H54 (cell line): ENCODE measurements around the gene ATF6B.
A peak's percentile ranks its signal among the peaks of the same experiment; 100 is the strongest.
"Not testable (repeated sequence)": the region's sequence is repeated elsewhere in the genome, so short reads cannot be mapped to it uniquely, and the experiment has no call there.

Experiments
- DNase-seq: peaks from one replicate; pipeline ENCODE4 v3.0.0; 2011; ENCODE audit warnings: low spot score, mixed read lengths; ENCODE audit not compliant: insufficient read length
- FAIRE-seq: peaks from 3 replicates; lab custom pipeline; 2011; peaks lifted over from hg19 to GRCh38; lab: Jason Lieb, UNC
- POLR2A ChIP-seq: IDR thresholded peaks from 2 replicates; pipeline ENCODE4 v1.6.1; 2011; ENCODE audit warnings: low read depth, mild to moderate bottlenecking, low read length

The ATF6B gene

DNA sequence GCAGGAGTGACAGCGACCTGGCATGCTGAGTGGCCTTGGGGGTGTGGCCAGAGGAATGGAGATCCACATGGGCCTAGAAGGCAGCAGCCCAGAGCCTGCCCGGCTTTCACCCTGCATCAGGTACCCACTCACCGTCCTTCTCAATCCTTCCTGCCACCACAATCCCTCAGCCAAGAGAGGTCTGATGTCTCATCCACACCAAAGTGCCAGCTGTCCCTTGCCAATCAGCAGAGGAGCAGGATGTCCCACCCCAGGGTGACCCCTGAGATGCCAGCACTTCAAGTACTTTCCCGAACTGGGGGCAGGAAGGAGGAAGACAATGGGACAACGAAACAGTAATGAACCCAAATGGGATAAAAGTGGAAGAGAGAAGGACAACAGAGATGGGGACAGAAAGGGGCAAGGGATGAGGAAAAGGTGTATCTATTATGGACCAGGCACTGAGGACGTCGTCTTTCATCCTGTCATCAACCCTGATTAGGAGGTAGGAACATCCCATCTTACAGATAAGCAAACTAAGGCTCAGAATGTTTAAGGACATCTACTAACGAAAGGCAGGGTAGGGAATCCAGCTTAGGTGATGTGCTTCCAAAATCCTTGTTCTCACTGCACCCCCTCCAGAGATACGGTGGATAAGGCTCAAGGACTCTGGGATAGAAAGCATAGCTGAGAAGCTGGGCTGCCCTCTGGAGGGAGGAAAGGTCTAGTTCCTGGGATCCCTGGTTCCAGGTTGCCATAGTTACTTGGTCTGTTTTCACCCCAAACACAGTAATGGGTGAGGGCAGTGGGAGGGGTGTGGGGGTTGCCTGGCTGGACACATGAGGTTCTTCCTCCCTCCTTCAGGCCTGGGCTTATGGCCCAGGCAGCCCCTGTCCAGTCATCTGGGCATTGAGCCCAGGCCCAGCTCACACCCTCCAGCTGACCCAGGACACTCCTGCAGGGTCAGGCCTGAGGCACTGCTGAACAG, 14.4 kb downstream of the ATF6B start:
- FAIRE-seq: peak; percentile 62
- peak; percentile 83 for DNase-seq
- TF ChIP-seq POLR2A: no peak

DNA sequence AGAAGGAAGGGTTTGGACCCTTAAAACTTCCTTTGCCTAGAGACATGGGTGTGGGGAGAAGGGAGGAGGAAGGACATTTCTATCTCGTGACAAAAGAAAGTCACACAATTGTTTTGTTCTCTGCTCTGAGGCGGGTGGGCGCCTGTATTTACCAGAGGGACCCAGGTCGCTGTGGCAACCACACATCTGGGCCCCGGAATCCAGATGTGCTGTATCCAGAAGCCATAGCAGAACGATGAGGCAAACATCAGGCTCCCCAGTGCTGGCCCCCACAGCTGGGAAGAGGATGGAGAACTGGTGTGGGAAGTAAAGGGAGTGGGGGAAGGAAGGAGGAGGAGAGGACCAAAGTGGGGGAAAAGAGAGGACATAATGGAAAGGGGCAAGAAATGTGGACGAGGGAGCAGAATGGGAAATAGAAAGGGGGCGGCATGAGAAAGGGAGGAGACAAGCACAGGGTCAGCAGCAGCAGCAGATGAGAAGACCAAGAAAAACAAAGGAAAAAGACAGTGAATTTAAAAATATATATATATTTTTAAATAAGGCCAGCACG, 15.5 kb downstream of the ATF6B start:
- FAIRE-seq (no peak), DNase-seq (no peak)
- no peak for TF ChIP-seq POLR2A

DNA sequence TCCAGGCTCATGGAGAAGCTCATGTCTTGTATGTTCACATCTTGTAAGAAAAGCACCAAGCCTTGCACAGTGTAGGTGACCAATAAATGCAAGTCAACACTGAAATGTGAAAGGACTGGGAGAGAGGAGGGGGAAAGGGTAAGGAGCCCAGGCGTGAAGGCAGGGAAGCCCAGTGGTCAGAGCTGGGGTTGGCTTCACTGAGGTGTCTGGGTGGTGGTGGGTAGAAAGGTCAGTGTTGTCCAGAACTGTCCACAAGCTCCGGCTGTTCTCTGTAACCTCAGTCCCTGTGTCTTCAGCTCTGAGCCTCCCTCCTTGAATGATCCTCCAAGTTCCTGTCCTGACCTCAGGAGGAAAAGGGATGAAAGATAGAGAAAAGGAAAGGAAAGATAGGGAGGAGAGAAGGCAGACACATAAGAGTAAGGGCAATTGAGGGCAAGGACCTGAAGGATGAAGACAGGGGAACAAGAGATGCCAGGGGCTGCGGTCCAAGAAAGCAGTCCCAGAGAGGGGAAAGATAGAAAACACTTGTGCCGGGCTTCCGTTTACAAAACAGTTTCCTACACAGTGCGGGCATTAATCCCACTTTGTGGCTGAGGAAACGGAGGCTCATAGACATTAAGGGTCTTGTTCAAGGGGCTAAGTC, 16.5 kb downstream of the ATF6B start:
- FAIRE-seq (no peak), DNase-seq (no peak)
- TF ChIP-seq POLR2A: no peak

DNA sequence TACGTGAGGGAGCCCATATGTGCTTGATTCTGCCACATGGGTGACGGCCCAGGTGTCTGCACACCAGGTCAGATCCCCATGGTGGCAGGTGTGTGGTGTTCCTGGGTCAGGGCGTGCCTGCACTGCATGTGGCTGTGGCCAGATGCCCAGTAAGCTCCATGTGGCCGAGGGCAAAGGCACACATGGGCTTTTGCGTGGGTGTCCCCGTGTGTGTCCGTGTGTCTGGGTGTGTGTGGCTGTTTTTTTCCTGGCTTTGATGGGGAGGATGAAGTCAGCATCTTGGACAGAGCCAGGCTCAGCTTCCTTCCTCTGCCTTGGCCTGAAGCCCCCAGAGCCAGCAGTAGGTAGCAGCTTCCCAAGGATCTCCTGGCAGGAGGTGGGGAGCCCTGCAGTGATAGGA, 17.4 kb downstream of the ATF6B start:
- no peak for TF ChIP-seq POLR2A
- DNase-seq (no peak), FAIRE-seq (no peak)

DNA sequence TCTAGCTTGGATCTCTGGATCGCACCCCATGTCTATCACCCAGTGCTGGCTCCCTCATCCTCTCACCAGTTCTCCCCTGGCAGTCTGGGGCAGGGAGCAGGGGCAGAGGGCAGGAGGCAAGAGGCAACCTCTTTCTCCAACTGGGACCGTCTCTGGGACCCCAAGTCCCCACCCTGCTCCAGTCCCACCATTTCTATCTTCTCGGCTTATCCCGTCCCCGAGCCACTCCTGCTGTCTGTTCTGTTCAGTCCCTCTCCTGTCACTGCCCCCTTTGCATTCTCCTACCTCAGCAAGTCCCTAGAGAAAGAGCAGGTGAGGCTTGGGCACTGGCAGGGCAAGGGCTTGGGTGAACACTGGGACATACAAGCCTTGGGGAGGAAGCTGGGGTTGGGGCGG, 18.3 kb downstream of the ATF6B start:
- DNase-seq (no peak), FAIRE-seq (no peak)
- no peak for TF ChIP-seq POLR2A

DNA sequence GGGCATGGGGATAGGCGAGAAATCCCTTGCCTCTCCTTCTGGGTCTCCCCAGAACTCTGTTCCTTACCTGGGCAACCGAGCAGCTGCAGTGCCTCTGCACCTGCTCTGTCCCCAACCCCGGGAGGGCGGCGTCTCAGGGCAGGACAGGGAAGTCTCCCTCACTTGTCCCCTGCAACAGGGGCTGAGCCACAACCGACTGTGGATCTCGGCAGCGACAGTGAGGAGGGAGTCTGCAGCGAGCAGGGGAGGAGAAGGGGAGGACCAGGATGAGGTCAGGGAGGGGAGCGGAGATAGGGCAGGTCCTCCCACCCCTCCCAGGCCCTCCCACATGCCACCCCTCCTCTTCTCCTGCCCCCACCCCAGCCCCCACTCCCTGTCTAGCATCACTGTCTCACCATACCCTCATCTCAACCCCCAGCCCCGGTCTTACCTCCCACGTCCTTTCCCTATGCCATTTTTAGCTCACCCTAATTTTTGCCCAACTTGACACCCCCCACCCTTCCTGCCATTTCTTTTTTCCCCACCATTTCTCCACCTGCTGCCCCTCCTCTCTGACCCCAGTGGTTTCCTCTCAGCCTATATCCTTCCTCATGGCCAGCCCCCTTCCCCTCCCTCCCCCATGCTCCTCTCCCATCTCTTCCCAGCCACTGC, 18.8 kb downstream of the ATF6B start, which contains the start of gene TNXB:
Gene TNXB (minus strand): TSS at position 225 of the 651 bp plus-strand sequence. CDS start 11,140 bp downstream, outside the sequence.
- DNase-seq (no peak), FAIRE-seq (no peak)
- TF ChIP-seq POLR2A: no peak

DNA sequence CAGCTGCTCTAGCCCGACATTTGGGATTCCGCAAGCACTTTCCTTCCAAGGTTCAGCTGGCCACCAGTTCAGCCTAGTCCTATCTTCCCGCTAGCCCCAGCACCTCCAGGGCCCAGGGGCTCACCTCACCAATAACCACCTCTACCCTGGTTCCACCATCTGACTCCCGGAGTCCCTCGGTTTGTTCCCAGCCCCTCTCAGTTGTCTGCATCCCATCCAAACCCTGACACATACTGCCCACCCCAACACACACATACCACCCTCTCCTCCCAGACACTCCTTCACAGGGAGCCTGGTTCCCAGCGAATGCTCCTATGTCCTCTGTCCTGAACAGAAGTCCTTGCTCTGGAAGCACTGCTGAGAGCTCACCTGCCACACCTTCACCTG, 19.3 kb downstream of the ATF6B start:
- no peak for DNase-seq
- no peak for FAIRE-seq
- no peak for TF ChIP-seq POLR2A

DNA sequence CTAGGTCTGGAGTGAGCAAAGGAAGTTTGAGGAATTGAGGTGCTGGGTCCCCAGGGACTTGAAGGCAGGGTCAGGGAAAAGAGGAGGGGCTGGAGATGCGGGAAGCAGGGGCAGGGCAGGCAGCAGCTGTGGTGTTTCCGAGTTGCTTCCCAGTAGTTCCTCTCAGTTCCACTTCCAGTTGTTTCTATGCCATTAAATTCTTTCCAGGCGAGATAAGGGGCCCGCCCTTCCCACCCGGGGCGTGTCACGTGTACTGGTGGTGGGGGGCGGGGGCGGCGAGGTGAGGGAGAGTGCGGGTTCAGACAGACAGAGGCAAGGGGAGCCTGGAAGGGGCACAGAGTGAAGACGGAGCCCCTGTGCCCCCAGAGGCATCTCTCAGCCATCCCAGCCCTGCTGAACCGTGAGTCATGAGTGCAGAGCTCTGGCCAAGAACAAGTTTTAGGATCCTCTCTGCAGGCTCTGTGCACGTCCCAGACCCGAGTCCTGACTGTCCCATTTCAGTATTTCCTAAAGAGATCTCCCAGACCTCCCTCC, 19.9 kb downstream of the ATF6B start:
- no peak for TF ChIP-seq POLR2A
- no peak for FAIRE-seq
- DNase-seq: no peak

DNA sequence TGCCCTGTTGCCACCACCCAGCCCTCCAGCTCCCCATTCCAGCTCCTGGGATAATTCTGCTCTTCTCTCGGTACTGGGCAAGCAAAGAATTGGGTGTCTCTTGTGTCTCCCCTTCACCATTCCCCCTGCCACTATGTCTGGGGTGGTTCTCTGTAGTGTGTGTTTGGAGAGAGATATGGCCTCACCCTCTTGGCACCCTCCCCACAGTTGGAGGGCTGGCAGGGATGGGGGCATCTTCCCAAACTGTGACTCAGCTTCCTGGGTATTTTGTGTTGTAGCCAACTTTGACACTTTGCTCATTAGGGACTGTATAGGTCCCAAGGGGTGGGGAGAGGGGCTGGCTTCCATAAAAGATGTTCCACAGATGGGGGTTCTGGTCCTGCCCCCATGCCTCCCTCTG, 20.6 kb downstream of the ATF6B start:
- FAIRE-seq (no peak), DNase-seq (no peak)
- no peak for TF ChIP-seq POLR2A

DNA sequence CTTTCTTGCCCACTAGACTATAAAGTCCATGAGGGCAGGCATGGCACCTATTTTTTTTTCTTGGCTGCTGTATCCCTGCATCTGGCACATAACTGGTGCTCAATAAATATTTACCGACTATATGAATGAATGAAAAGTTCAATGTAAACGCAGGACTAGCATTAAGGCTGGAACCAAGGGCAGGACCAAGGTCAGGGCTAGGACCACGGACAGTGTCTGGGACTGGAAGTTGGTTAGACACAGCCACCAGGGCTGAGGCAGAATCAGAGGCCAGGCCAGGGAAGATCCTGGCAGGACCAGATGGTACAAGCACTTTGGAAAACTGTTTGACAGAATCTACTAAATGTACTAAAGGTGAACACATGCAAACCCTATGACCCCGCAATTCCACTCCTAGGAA, 22.6 kb downstream of the ATF6B start:
- TF ChIP-seq POLR2A: no peak
- FAIRE-seq: no peak
- DNase-seq: no peak

DNA sequence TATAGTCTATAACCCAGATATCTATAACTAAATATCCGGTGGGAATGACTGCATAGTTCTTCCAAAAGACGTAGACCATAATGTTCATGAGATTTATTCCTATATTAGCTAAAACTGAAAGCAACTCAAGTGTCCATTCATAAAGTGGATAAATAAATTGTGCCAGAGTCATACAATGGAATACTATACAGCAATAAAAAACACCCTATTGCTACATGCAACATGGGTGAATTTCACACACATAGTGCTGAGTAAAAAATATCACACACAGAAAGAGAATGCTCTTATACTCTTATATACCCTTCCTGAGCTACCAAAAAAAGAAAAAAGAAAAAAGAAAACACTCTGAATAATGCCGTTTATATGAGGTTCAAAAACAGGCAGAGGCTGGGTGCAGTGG, 25.8 kb downstream of the ATF6B start:
- TF ChIP-seq POLR2A: no peak
- FAIRE-seq (no peak), DNase-seq (no peak)

DNA sequence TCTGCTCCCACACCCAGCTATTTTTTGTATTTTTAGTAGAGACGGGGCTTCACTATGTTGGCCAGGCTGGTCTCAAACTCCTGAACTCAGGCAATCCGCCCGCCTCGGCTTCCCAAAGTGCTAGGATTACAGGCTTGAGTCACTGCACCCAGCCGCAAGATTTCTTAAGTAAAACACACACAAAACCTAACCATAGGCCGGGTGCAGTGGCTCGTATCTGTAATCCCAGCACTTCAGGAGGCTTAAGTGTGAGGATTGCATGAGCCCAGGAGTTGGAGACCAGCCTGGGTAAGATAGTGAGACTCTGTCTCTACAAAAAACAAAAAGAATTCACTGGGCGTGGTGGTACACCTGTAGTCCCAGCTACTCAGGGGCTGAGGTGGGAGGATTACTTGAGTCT, 27.8 kb downstream of the ATF6B start:
- FAIRE-seq: not testable (repeated sequence)

DNA sequence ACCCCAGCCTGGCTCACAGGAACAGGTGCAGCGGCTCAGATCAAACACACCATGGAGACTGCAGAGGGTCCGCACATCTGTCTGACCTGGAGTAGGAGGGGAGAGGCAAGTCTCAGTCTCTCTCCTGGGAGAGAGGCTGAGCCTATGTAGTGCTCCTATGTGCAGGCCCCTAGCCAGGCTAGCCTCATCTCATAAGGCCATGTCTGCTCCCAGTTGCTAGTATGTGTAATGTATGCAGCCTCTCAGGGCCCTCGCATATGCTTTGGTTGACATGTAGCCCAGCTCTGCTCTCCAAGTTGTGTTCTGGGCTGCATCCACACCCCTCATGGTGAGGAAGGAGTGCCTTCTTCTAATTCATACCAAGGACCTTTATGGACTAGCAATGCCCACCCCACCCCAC, 30.7 kb downstream of the ATF6B start:
- no peak for FAIRE-seq
- TF ChIP-seq POLR2A: no peak
- DNase-seq: no peak

More for the DNA sequence above, 27.8 kb downstream of the ATF6B start:
- DNase-seq: not testable (repeated sequence)
